Measurements from ENCODE around the gene LRRN4.

GRCh38 chr20:5999783-6000182, 54.1 kb downstream of the LRRN4 start:
- TF ChIP-seq EP300 (IDR thresholded peaks at IDR 0.05) (no peak), CTCF (IDR thresholded peaks at IDR 0.05) (no peak), POLR2A (IDR thresholded peaks at IDR 0.05) (no peak)

Measured in tibial nerve (tissue), 4 donors.